ENCODE measurements around the gene C19orf81. TPM values are rescaled to one million over a fixed set of nuclear protein-coding genes. Genes with fewer than 3 reads are reported as not detected.
A peak's percentile ranks its signal among the peaks of the same experiment; 100 is the strongest.

C19orf81 gene
- total RNA-seq, 1 experiment from 2014 or later: 9.2 TPM

- DNase-seq (ENCODE audit: low read depth): peak; percentile 96
Observed at GRCh38 chr19:50658441-50659317, 9.4 kb downstream of the C19orf81 start.

GRCh38 chr19:50659318-50660087 is 10.3 kb downstream of the C19orf81 start:
- DNase-seq (ENCODE audit: low read depth): no peak

- DNase-seq (ENCODE audit: low read depth): no peak
Observed at GRCh38 chr19:50660088-50660366, 10.8 kb downstream of the C19orf81 start.

- DNase-seq (ENCODE audit: low read depth): no peak
Observed at GRCh38 chr19:50661023-50661422, 11.8 kb downstream of the C19orf81 start.

GRCh38 chr19:50661766-50662650 is 12.8 kb downstream of the C19orf81 start:
- DNase-seq (ENCODE audit: low read depth): no peak

- DNase-seq (ENCODE audit: low read depth): no peak
Observed at GRCh38 chr19:50662651-50663481, 13.6 kb downstream of the C19orf81 start.

- DNase-seq (ENCODE audit: low read depth): no peak
Observed at GRCh38 chr19:50663482-50663790, 14.2 kb downstream of the C19orf81 start.

GRCh38 chr19:50664204-50664603 is 15.0 kb downstream of the C19orf81 start:
- DNase-seq (ENCODE audit: low read depth): no peak

- DNase-seq (ENCODE audit: low read depth): no peak
Observed at GRCh38 chr19:50666346-50667176, 17.3 kb downstream of the C19orf81 start.

- DNase-seq (ENCODE audit: low read depth): no peak
Observed at GRCh38 chr19:50667177-50667758, 18.0 kb downstream of the C19orf81 start.

- DNase-seq (ENCODE audit: low read depth): no peak
Observed at GRCh38 chr19:50667759-50668231, 18.6 kb downstream of the C19orf81 start.

- no peak for DNase-seq (ENCODE audit: low read depth)
Observed at GRCh38 chr19:50668416-50668815, 19.2 kb downstream of the C19orf81 start.

GRCh38 chr19:50668879-50669278 is 19.6 kb downstream of the C19orf81 start:
- DNase-seq (ENCODE audit: low read depth): no peak

GRCh38 chr19:50669302-50670101 is 20.3 kb downstream of the C19orf81 start:
- no peak for DNase-seq (ENCODE audit: low read depth)

GRCh38 chr19:50670102-50670380 is 20.8 kb downstream of the C19orf81 start:
- DNase-seq (ENCODE audit: low read depth): no peak

- DNase-seq (ENCODE audit: low read depth): no peak
Observed at GRCh38 chr19:50673118-50673517, 23.9 kb downstream of the C19orf81 start.

GRCh38 chr19:50676625-50677197 is 27.5 kb downstream of the C19orf81 start:
- no peak for DNase-seq (ENCODE audit: low read depth)

GRCh38 chr19:50677636-50678035 is 28.4 kb downstream of the C19orf81 start:
- DNase-seq (ENCODE audit: low read depth): no peak

GRCh38 chr19:50678323-50678722 is 29.1 kb downstream of the C19orf81 start:
- no peak for DNase-seq (ENCODE audit: low read depth)
